GM23248 (cell line): ENCODE data around the gene PRKCE.

Experiments used
- EZH2 ChIP-seq: fragments of 200-600 bp; sonication (generic); IDR thresholded peaks from 2 replicates; pipeline ENCODE4 v1.6.1; 2018; ENCODE audit warnings: antibody characterized with exemption, mild to moderate bottlenecking; ENCODE audit not compliant: insufficient read depth, poor library complexity, severe bottlenecking
- EZH2phosphoT487 ChIP-seq: fragments of 200-600 bp; sonication (generic); IDR thresholded peaks from 2 replicates; pipeline ENCODE4 v1.6.1; 2018; ENCODE audit warnings: antibody characterized with exemption, moderate library complexity, mild to moderate bottlenecking, low read depth; ENCODE audit not compliant: insufficient read depth

DNA sequence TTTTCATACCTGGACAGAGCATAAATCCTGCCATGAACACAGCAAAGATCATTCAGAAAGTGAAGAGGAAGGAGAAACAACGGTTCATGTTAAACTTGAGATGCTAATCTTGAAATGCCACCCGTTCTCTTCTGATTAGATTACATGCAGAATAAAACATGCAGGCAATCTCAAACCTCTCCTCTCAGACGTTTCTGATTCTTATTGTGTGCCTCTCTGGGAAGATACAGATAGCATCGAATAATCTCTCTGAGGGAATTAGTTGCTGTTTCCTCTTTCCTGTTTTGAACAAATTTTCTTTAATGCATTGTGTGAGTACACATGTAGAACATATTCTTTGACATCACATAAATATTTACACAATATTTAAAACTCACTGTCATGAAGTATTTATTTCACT is 313.4 kb downstream of the PRKCE start:
- TF ChIP-seq EZH2phosphoT487 (no peak), EZH2 (no peak)
